Epithelial cell of esophagus (primary cell): ENCODE measurements around the gene SLC38A9.

ENCODE experiments used
- DNase-seq: peaks from one replicate; pipeline ENCODE4 v3.0.0; 2010; ENCODE audit warnings: low read depth
- H3K4me3 ChIP-seq: 2 replicates; pipeline ENCODE4 v1.5.1; 2011; ENCODE audit warnings: mild to moderate bottlenecking, low read length, control low read depth
- CTCF ChIP-seq: IDR thresholded peaks from 2 replicates; pipeline ENCODE4 v1.5.1; 2011; ENCODE audit warnings: low read depth, mild to moderate bottlenecking, low read length, control low read depth, inconsistent platforms; ENCODE audit not compliant: insufficient read depth; ENCODE audit errors: missing control alignments

SLC38A9 gene

GRCh38 chr5:55625589-55625909, 86.6 kb downstream of the SLC38A9 start:
- no peak for DNase-seq
- TF ChIP-seq CTCF = no peak
- H3K4me3 ChIP-seq = no peak overlapping the region

DNA sequence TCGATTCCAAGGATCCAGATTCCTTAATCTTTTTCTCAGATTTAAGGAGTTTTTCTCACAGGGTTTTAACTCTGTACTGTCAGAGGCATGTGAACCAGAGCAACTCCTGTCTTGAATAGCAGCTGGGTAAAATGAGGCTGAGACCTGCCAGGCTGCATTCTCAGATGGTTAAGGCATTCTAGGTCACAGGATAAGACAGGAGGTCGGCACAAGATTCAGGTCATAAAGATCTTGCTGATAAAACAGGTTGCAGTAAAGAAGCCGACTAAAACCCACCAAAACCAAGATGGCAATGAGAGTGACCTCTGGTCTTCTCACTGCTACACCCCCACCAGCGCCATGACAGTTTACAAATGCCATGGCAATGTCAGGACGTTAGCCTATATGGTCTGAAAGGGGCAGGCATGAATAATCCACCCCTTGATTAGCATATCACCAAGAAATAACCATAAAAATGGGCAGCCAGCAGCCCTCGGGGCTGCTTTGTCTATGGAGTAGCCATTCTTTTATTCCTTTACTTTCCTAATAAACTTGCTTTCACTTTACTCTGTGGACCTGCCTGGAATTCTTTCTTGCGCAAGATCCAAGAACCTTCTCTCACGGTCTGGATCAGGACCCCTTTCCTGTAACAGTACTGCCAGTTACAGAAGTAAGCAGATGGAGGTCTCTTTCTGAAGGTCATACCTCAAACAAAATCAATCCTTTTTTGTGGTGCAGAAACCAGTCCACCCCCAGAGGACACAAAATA, 87.1 kb downstream of the SLC38A9 start:
- no peak for TF ChIP-seq CTCF
- no peak overlapping the region for H3K4me3 ChIP-seq
- no peak for DNase-seq

GRCh38 chr5:55623789-55624188, 88.3 kb downstream of the SLC38A9 start:
- H3K4me3 ChIP-seq = no peak overlapping the region
- DNase-seq = no peak
- TF ChIP-seq CTCF = no peak

DNA sequence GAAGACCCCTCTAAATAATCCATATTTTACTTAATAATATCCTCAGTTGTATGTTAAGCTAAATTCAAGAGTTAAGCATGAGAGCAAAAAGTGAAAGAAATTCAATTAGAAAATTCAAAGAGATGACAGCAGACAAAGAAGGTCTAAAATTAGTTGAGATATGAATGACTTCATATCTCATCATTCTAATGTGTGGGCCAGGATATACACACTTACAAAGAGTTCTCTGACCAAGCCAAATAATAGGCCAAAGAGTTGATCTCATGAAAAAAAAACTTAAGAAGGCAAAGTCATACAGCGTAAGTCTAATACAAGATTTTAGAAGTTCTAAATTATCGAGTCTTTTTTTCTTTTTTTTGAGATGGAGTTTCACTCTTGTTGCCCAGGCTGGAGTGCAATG, 89.7 kb downstream of the SLC38A9 start:
- no peak overlapping the region for H3K4me3 ChIP-seq
- DNase-seq = no peak
- TF ChIP-seq CTCF = no peak

GRCh38 chr5:55621229-55621628, 90.9 kb downstream of the SLC38A9 start:
- H3K4me3 ChIP-seq = no peak overlapping the region
- TF ChIP-seq CTCF = no peak
- DNase-seq = no peak

- no peak for TF ChIP-seq CTCF
- DNase-seq = no peak
- H3K4me3 ChIP-seq = no peak overlapping the region
Observed at GRCh38 chr5:55620766-55621160, 91.4 kb downstream of the SLC38A9 start.
